ES-I3 (cell line): ENCODE data around the gene FCMR.

Experiments used
- H3K36me3 ChIP-seq: 2 replicates; pipeline ENCODE4 v1.6.1; 2013; ENCODE audit warnings: mild to moderate bottlenecking, low read length, control low read depth, moderate library complexity; ENCODE audit not compliant: insufficient read depth
- H3K4me1 ChIP-seq: 2 replicates; pipeline ENCODE4 v1.6.1; 2013; ENCODE audit warnings: mild to moderate bottlenecking, control low read depth, low read length; ENCODE audit not compliant: insufficient read depth
- H3K9ac ChIP-seq: 2 replicates; pipeline ENCODE4 v1.6.1; 2013; ENCODE audit warnings: low read depth, mild to moderate bottlenecking, low read length, moderate library complexity
- H3K9me3 ChIP-seq: 2 replicates; pipeline ENCODE4 v1.6.1; 2013; ENCODE audit warnings: mild to moderate bottlenecking, low read length, moderate library complexity; ENCODE audit not compliant: control insufficient read depth, insufficient read depth

FCMR gene

DNA sequence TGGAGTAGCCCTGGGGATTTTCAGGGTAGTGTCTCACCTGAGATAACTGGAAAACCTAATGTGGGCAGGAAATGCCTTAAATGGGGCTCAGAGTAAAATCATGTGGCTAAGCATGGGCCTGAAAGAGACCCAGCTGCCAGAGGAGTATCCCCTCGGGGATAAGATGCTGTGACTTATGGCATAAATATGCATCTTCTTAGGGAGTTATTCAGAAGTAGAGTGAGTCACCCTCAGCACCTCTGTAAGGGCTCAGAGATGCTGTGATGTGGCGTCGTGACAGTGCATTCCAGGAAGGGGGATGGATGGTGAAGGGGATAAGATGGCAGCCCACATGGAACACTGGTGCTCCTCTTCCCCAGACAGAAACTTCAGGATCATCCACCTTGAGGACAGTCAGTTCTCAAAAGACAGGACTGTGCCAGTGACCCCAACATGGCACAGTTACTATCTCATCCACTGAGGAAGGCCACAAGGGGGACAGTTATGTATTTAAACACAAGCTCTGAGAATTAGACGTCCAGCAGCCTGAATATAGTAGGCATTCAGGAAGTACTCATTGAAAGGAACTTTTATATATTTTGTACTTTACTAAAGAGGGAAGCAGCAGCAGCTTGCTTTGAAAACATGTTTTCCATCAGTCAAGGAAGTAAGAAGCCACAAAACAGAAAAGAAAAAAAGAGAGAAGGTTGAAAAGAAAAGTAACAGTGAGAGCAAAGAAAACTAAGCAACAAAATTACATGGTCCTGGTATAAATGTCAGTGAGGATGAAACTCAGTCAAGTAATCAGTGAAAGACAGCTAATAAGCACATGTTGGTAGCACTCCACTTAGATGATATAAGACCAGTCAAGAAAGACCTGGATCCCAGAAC, 16.2 kb downstream of the FCMR start:
- H3K9me3 ChIP-seq = no peaks in the 10 kb centered on the region
- no peak overlapping the region for H3K9ac ChIP-seq
- H3K4me1 ChIP-seq = peaks cover 8% of the 10 kb centered on the region
- H3K36me3 ChIP-seq = no peaks in the 10 kb centered on the region

DNA sequence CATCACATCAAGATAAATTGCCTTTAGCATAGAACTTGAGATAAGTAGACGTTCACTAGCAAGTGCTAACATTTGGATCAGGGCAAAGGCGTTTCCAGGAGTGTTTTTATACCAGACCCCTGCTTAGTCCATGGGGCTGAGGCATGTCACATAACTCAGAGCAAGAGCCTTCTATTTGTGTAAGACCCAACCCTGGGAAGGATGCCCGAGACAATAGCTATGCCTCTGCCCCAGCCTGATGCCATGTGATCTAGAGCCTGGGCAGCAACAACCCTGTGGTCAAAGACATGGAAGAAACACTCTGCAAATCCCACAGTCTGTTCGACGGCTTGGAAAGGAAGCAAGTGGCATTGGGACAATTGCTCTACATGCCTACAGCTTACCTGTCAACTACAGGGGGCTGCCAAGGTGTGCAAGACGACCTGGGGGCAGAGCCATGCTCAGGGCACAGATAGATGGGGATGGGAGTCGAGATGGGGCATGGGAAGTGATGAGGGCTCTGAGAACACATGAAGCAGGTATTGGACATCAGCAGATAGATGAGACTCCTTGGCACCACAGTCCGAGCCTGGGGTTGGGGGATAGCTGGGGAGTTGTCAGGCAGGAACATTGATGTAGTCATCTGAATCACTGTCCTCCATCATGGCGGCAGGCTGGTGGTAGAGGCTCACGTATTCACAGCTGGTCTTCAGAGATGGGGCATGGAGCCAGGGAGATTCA, 17.2 kb downstream of the FCMR start:
- no peaks in the 10 kb centered on the region for H3K36me3 ChIP-seq
- peaks cover 8% of the 10 kb centered on the region for H3K4me1 ChIP-seq
- H3K9ac ChIP-seq = no peak overlapping the region
- no peaks in the 10 kb centered on the region for H3K9me3 ChIP-seq

DNA sequence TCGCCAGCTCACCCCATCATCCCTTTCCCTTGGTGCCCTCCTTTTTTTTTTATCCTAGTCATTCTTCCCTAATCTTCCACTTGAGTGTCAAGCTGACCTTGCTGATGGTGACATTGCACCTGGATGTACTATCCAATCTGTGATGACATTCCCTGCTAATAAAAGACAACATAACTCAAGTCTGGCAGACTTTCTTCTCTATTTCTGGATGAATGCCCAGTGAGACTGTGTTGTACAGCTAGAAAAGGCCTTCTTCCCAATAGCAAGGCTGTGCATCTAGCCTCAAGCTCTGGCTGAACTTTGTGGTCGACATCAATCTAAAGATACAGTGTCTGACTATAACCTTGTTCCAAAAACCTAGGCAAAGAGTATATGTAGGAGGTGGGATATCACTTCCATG, 18.1 kb downstream of the FCMR start:
- Histone ChIP-seq H3K36me3 (no peaks in the 10 kb centered on the region), H3K9me3 (no peaks in the 10 kb centered on the region), H3K9ac (no peak overlapping the region), H3K4me1 (peaks cover 5% of the 10 kb centered on the region)

DNA sequence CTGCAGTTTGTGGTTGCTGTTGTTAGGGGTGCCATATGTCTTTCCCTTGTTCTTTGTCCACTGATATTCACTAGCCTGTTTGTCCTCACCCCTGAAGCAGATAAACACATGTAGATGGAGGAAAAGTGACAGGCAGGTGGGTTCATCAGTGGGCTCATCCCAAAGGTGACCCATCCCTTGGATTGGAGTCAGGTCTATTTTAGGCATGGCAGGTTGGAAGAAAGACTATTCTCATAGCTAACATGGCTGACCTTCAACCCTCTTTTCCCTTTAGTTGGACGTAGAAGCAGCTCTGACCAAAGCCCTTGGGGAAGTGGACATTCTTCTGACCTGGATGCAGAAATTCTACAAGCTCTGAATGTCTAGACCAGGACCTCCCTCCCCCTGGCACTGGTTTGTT, 19.0 kb downstream of the FCMR start:
- Histone ChIP-seq H3K36me3 (no peaks in the 10 kb centered on the region), H3K9me3 (no peaks in the 10 kb centered on the region), H3K4me1 (peaks cover 10% of the 10 kb centered on the region), H3K9ac (no peak overlapping the region)

DNA sequence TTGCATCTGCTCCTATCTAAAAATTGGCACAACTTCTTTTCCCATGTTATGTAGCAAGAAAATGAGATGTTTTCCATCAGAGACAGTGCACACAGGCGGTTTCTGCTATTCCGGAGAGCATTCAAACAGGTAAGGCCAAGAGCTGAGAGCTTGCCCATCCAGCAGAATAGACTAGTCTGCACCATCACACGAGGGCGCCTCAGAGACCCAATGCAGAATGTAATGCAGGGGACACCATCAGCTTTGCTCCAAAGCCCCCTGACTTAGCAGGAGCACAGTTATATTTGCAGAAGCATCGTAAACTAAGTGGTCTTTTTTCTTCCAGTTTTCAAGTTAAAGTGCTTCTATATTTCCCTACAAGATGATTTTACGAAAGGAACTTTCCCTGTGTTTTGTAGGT, 19.8 kb downstream of the FCMR start:
- H3K9ac ChIP-seq = no peak overlapping the region
- no peaks in the 10 kb centered on the region for H3K9me3 ChIP-seq
- H3K4me1 ChIP-seq = peaks cover 7% of the 10 kb centered on the region
- H3K36me3 ChIP-seq = no peaks in the 10 kb centered on the region

DNA sequence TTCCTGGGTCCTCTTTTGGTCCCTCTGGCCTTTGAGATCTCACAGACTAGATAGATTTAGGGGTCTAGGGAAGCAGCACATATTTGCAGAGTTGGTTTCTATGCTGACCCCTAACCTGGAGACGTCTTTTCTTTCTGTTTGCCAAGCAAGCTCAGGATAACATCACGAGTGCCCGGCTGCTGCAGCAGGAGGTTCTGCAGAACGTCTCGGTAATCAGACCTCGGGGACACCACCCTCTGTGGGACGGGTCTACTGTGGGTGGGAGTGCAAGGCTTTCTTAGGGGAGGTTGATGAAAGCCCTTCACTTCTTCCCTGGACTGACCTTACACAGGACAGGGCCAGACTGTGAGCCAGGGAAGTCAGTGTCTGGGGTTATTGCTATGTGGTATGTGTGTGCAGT, 21.6 kb downstream of the FCMR start:
- Histone ChIP-seq H3K36me3 (no peaks in the 10 kb centered on the region), H3K9ac (no peak overlapping the region), H3K9me3 (no peaks in the 10 kb centered on the region), H3K4me1 (peaks cover 13% of the 10 kb centered on the region; the same call in 1 of the 2 replicates)

DNA sequence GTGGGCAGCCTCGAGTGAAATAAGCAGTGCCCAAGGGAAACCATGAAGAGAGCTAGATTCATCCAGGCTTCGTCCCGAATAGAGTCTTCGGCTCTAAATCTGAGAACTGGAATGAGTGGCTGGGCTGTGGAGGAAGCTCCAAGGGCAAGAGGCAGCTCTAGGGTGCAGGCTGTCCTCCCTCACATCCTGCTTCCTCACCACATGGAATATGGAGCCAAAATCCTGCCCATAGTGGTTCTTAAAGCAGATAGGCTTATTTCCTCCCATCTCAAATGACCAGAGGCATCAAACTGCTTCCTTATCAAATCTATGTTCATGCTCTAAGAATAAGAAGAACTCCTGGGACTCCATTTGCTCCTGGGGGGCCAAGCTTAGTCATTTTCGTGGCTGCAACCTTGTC, 22.0 kb downstream of the FCMR start:
- Histone ChIP-seq H3K4me1 (peaks cover 13% of the 10 kb centered on the region; the same call in 1 of the 2 replicates), H3K9me3 (no peaks in the 10 kb centered on the region), H3K9ac (no peak overlapping the region), H3K36me3 (no peaks in the 10 kb centered on the region)

DNA sequence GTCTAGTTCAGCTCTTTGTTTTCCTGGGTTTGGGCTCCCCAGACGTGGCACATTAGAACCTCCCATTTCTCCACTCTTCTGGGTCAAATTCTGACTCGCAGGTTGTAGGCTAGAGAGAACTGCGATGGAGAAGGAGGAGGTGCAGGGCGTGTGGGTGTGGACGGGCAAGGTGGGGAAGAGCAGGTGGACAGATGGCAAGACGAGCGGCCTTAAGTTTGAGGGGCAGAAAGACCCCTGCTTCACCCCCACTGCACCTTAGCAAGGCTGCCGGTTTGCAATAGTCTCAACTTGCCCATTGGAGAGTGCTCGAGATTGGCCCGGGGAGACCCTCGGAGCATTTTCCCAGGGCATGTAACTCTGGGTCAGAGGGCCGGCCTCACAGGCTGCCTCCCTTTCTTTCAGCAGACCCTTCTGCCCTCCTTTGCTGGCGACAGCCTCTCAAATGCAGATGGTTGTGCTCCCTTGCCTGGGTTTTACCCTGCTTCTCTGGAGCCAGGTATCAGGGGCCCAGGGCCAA, 22.8 kb downstream of the FCMR start:
- Histone ChIP-seq H3K9ac (no peak overlapping the region), H3K4me1 (peaks cover 13% of the 10 kb centered on the region; the same call in 1 of the 2 replicates), H3K36me3 (no peaks in the 10 kb centered on the region), H3K9me3 (no peaks in the 10 kb centered on the region)

DNA sequence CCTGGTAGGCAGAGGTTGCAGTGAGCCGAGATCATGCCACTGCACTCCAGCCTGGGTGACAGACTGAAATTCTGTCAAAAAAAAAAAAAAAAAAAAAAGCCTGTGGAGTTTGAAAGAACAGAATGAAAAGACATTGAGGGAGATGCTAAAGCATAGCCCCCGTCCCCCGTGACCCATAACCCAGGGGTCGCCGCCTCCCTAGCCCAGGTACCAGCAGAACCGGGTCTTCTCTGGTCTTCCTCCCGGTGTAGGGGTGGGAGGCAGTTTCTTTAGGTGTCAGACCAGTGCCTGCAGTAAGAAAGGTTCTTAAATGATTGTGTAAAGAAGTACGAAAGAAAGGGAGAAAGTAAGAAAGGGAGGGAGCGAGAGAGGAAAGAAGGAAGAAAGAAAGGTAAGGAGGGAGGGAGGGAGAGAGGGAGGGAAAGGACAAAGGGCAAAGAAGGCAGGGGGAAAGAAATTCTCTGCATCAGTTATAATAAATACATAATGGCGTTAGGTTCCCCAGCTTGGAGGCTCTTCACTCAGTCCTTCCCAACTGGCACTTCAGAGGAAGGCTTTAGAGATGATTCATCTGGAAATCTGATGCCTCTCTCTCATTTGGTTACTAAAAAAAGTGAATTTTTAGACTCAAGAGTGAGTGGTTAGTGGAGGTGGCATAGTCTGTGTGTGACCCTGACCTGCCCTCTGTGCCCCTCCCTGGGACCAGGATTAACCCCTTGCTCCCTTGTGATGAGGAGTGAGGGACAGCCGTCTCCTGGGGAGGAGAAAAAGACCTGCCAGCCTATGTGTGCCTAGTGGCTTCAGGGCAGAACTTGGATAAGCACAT, 23.4 kb downstream of the FCMR start:
- Histone ChIP-seq H3K9me3 (no peaks in the 10 kb centered on the region), H3K36me3 (no peaks in the 10 kb centered on the region), H3K4me1 (peaks cover 13% of the 10 kb centered on the region; the same call in 1 of the 2 replicates), H3K9ac (no peak overlapping the region)

DNA sequence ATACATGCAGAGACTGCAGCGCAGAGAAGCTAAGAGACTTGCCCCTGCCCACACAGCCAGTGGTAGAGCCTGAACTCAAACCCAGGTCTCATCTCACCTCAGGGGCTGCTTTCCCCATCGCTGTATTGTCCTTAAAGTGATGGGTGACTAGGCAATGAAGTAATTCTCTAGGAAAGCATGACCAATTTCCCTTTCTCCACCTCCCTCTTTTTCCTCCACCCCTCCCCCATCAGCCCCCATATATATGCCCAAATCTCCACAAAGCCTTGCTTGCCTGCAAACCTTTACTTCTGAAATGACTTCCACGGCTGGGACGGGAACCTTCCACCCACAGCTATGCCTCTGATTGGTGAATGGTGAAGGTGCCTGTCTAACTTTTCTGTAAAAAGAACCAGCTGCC, 24.6 kb downstream of the FCMR start, which contains the start of gene IL24:
TSS of gene IL24 (plus strand) at position 269 of the 400 bp plus-strand sequence. CDS start 390 bp downstream, outside the sequence.
- Histone ChIP-seq H3K9me3 (no peaks in the 10 kb centered on the region), H3K36me3 (no peaks in the 10 kb centered on the region), H3K4me1 (peaks cover 13% of the 10 kb centered on the region; the same call in 1 of the 2 replicates), H3K9ac (no peak within 1 kb of the TSS)

DNA sequence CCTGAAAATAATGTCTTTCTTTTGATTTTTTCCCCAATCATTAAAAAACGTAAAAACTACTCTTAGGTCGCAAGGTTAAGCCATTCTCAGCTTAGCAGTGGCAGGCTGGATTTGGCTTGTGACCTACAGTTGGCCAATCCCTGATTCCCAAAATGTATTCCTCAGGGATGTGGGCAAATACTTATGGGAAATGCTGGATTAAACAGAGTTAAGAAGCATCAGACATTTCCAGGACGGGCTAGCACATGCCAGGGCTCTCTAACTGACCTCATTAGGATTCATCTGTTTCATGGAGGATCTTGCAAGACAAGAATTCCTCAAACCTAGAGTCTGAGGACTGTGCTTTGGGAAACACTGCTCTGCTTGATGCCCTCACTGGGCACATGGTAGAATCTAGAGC, 25.5 kb downstream of the FCMR start:
- no peaks in the 10 kb centered on the region for H3K36me3 ChIP-seq
- peaks cover 13% of the 10 kb centered on the region; the same call in 1 of the 2 replicates for H3K4me1 ChIP-seq
- no peak overlapping the region for H3K9ac ChIP-seq

DNA sequence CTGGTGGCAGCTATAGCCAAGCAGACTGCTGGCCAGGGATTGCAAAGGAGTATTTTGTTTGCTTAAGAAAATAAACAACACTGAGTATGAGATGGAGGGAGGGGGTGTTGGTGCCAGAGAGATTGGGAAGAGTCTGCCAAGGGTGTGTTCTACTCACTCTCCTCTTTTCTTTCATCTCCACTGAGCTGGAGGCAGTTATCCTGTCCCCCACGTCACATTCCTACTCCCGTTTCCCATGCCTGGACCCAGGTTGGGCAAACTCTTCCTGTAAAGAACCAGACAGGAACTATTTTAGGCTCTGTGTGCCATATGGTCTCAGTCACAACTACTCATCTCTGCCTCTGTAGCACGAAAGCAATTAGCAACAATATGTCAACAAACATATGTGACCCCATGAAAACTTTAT, 25.9 kb downstream of the FCMR start:
- Histone ChIP-seq H3K9ac (no peak overlapping the region), H3K4me1 (peaks cover 13% of the 10 kb centered on the region; the same call in 1 of the 2 replicates), H3K9me3 (no peaks in the 10 kb centered on the region), H3K36me3 (no peaks in the 10 kb centered on the region)

More for the DNA sequence above, 25.5 kb downstream of the FCMR start:
- H3K9me3 ChIP-seq = no peaks in the 10 kb centered on the region

DNA sequence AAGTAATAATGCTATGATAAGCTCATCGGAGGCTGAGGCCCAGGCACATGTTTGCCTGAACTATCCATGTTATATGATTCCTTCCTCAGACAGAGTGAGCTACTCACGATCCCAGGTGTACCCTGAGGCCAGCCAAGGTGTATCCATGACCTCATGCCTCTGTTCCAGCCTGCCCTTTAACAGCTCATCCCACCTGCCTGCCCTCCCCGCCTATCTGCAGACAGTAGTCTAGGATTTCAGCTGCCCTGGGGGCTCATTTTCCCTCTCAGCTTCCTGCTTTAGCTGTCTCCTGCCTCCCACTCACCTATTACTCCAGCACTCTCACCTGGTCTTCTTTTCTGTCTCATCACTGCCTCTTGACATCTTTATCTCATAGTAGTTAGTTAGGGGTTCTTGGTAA, 26.4 kb downstream of the FCMR start:
- H3K36me3 ChIP-seq = no peaks in the 10 kb centered on the region
- no peak overlapping the region for H3K9ac ChIP-seq
- H3K9me3 ChIP-seq = no peaks in the 10 kb centered on the region
- peaks cover 18% of the 10 kb centered on the region; the same call in 1 of the 2 replicates for H3K4me1 ChIP-seq

DNA sequence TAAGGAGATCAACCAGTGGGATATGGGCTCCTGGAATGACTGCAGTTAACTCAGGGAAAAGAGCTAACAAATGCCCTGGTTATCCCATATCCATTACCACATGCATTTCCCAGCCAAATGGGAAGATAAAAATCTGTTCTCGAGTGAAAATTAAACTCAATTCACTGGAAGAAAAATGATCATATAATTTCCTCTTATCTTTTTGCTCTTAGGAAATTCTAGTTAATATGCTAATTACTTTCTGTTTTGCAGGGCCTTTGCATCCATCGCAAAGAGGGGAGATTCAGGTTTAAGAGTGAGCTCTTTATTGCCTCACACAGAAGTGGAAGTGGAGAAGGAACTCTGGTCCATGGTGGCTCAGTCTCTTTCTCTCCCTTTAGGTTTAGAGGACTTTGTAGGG, 28.4 kb downstream of the FCMR start:
- Histone ChIP-seq H3K36me3 (no peaks in the 10 kb centered on the region), H3K4me1 (peaks cover 21% of the 10 kb centered on the region; the same call in 1 of the 2 replicates), H3K9ac (no peak overlapping the region), H3K9me3 (no peaks in the 10 kb centered on the region)
